NOMO-1 (cell line): ENCODE data around the gene IRAK4.
"Not testable (repeated sequence)": the region's sequence is repeated elsewhere in the genome, so short reads cannot be mapped to it uniquely, and the experiment has no call there.

Experiments
- DNase-seq, 2 experiments: peaks; one replicate each; lab custom pipeline; 2025; ENCODE audit not compliant: unreplicated experiment in 2 of 2; lab: John Stamatoyannopoulos, UW

IRAK4 gene

DNA sequence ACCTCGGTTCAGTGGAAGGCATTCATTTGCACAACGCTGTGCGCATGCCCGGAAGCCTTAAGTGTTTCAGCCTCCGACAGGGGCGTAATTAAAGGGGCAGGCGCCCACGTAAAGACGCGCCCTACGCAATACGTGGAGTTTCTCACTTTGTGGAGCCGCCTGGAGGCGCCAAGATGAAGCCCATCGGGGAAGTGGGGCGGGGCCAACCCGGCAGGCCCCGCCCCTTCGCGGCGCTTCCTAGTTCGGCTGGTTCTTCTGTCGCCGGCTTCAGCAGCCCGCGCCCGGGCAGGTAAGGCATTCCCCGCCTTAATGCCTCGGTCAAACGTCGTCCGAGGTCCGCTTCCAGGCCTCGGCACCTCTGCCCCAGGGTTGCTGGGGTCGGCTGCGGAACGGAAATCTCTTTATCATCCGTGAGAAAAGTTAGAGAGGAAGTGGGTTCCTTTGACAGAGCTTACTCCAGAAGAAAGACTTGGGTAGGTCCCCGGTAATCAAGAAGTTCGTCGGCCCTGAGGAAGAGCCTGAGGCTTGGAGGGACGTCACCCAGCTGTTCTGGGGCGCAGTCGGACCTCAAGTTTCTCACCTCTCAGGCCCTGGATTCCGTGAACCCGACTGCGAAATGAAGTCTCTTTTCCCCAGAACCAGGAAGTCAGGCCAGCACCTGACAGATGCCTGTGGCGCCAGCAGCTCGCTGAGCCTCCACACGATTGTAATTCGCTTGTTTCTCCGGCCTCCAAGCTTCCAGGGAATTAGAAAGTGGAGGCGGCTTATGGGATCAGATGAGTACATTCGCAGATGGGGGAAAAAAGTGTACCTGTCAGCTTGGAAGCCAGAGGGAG lies at the start of gene IRAK4, which contains the start of gene PUS7L:
Gene IRAK4 (plus strand): TSS at position 224 of the 836 bp plus-strand sequence. CDS start 9,161 bp downstream, outside the sequence.
Gene PUS7L (minus strand): TSS at position 63 of the 836 bp plus-strand sequence. CDS start 3,545 bp downstream, outside the sequence.
- DNase-seq: peak; percentile 95 to 98

GRCh38 chr12:43711348-43711747 lies 47.4 kb upstream of the IRAK4 start:
- DNase-seq: no peak

DNA sequence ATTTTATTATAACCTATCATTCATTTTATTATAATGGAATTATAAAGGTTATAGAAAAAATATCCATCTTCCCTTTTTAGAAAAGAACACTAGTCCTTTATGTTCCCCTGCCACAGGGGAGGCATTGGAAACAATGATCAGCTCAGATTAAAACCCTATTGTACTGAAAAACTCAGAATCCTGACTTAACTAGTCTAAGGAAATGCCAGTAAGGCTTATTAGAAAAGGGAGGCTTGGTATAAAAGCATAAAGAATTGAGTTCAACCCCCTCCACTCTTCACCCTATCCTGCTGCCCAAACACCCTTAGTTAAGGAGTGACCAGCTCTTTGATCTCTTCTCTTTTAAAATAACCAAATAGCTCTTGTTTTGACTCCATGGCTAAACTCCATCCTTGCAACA lies 36.1 kb upstream of the IRAK4 start:
- DNase-seq: no peak

- DNase-seq: no peak
Measured at GRCh38 chr12:43723134-43723533, 35.6 kb upstream of the IRAK4 start.

GRCh38 chr12:43728117-43728516 lies 30.6 kb upstream of the IRAK4 start:
- no peak for DNase-seq

DNA sequence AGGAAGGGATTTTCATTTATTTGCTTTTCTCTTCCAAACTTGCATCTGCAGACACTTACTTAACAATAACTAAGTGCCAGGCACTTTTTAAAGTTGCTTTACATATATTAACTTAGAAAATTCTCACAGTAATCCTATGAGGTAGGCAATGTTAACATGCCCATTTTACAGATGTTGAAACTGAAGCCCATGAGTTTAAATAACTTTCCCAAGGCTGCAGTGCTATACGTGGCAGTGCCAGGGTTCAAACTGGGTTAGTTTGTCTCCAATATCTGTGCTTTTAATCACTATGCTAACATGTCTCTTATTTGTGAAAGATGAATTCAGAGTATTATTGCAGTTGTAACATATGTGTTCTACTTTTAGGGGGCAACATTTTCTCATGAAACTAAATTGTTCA lies 30.1 kb upstream of the IRAK4 start:
- DNase-seq: no peak

GRCh38 chr12:43730283-43730682 lies 28.5 kb upstream of the IRAK4 start:
- no peak for DNase-seq

DNA sequence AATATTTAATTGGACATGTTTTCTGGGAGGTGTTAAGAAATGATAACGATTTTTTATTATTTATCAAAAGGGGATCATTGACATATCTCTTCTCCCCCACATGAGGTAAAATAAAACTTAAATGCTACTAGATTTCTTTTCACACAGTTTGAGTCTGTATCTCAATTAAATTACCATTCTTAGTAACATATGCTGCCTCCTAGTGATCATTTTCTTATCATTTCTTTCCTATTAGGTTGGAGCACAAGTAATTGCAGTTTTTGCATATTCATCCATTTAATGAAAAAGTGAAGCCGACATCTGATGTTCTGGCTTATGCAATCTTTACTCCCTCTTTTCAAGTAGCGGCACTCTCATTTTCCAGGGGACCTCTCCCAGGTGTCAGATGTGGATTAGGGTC lies 25.1 kb upstream of the IRAK4 start:
- DNase-seq: no peak

- DNase-seq: no peak
Measured at GRCh38 chr12:43736927-43737440, 21.8 kb upstream of the IRAK4 start.

GRCh38 chr12:43737646-43738045 lies 21.1 kb upstream of the IRAK4 start:
- DNase-seq: no peak

DNA sequence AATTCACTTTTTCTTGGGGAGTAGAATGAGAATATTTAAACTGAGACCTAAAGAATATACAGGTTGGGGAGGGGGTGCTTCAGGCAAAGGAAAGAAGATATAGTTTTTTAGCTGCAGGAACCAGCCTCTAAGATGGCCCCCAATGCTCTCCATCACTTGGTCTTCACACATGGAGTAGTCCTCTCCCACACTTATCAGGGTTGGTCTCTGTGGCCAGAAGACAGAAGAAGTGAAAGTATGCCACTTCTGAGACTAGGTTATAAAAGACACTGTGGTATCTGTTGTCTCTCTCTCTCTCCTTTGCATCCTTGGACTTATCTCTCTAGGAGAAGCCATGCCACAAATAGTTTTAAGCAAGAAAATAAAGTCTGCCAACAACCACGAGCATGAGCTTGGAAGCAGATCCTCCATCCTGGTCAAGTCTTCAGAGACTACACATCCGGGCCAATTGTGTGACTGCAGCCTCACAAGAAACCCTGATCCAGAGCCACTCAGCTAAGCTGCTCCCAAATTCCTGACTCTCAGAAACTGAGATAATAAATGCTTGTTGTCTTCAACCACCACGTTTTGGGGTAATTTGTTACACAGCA lies 18.1 kb upstream of the IRAK4 start:
- no peak for DNase-seq

- DNase-seq: no peak
Measured at GRCh38 chr12:43742106-43742505, 16.6 kb upstream of the IRAK4 start.

GRCh38 chr12:43744826-43745225 lies 13.9 kb upstream of the IRAK4 start:
- DNase-seq: no peak

DNA sequence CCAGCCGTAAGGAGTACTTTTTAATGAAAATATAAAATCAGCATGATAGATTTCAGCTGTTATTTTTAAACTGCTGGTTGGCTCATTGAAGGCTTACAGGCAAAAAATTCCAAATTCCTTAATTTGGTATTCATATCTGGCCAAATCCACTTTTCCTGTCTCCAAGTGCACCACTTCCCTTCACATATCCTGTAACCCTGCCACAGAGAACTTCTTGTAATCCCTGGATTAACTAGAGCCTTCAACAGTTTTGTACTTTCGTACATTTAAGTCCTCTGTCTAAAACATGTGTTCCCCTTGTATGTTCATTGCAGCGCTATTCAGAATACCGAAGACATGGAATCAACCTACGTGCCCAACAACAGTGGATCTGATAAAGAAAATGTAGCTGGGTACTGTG lies 9.7 kb upstream of the IRAK4 start:
- DNase-seq: no peak

GRCh38 chr12:43750814-43751213 lies 7.9 kb upstream of the IRAK4 start:
- no peak for DNase-seq

DNA sequence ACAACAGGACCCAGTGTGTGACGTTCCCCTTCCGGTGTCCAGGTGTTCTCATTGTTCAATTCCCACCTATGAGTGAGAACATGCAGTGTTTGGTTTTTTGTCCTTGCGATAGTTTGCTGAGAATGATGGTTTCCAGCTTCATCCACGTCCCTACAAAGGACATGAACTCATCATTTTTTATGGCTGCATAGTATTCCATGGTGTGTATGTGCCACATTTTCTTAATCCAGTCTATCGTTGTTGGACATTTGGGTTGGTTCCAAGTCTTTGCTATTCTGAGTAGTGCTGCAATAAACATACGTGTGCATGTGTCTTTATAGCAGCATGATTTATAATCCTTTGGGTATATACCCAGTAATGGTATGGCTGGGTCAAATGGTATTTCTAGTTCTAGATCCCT lies 7.4 kb upstream of the IRAK4 start:
- DNase-seq: not testable (repeated sequence)

DNA sequence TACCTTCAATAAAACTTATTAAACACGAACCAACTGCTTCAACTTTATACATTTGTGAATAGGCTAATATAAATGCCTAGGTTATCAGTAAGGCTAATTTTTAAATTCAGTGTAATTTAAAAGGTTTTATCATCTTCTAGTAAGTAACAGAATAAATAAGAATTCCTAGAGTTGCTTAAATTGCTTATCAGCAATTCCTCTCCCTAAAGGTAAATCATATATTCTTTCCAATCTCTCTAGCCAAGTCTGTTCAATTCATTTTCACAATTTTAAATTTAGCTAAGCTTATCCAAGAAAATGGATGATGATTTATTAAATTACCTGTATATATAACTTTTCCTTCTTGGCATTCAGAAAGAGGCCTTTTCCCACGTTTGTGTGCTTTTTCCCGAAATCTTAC lies 4.7 kb upstream of the IRAK4 start:
- no peak for DNase-seq

GRCh38 chr12:43758247-43758727 lies 464 bp upstream of the IRAK4 start:
- no peak for DNase-seq

GRCh38 chr12:43760396-43760795 lies 1.6 kb downstream of the IRAK4 start:
- no peak for DNase-seq

DNA sequence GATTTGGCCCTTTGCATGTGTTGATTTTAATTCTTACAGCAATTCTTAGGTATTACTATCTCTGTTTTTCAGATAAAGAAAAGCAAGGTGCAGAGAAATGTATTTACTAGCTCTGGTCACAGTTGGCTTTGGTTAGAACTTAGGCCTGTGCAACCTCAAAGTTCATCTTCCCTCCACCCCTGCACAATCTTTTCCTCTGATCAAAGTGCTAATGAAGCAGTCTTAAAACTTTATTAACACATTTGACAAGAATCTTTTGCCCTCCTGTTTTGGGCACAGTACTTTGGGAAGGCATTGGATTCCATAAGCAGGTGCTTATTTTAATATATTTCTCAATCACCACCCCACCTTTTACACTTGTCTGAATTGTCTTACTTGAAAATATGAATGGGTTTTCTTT lies 2.7 kb downstream of the IRAK4 start:
- no peak for DNase-seq

DNA sequence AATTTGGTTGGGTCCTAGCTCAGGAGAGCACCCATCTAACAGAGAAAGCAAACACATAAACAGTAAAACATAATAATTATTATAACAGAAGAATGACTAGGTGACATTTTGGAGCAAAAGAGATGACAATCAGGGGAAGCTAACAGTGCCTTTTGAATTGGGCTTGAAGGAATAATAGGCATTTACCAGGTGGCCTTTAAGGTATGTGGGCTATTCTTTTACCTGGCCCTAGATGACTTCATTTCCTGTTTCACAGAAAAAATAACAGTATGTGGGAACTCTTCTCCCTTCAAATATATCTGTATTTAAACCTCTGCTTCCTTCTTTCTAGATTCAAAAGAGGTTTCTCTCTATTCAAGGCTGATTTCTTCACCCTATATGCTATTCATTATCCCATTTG lies 3.8 kb downstream of the IRAK4 start:
- peak in 1 of 2 experiments; percentile 27 for DNase-seq

DNA sequence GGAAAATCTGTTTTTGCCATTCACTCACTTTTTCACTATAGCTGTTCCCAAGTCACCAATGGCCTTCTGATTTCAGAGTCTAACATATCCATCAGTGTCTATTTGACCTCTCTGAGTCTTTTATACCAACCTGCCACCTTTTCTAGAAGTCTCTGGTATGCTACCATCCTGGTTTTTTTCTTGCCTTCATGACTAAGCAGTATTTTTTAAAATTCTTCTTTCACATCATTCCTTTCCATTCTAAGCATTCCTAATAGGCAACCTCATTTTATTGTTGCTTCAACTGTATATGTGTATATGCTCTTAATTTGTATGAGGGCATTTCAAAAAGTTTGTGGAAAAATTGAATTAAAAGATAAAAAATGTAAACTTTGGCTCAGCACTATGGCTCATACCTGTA lies 5.0 kb downstream of the IRAK4 start:
- DNase-seq: no peak
